ENCODE data around the gene MED31.
"Not testable (repeated sequence)": the region's sequence is repeated elsewhere in the genome, so short reads cannot be mapped to it uniquely, and the experiment has no call there.

The MED31 gene

GRCh38 chr17:6651354-6651918, at the start of gene MED31, which contains the start of gene C17orf100:
Gene MED31 (minus strand): TSS chr17:6651605. CDS start chr17:6651528, 77 bp downstream.
Gene C17orf100 (plus strand): TSS chr17:6651762. CDS start chr17:6651914, 152 bp downstream.
- DNase-seq (ENCODE audit: low read depth), result peak; percentile 94

- no peak for DNase-seq (ENCODE audit: low read depth)
Measured at GRCh38 chr17:6700948-6701307, 49.5 kb upstream of the MED31 start.

- DNase-seq (ENCODE audit: low read depth), result no peak
Measured at GRCh38 chr17:6699997-6700947, 48.9 kb upstream of the MED31 start.

- DNase-seq (ENCODE audit: low read depth), result no peak
Measured at GRCh38 chr17:6698004-6698403, 46.6 kb upstream of the MED31 start.

- no peak for DNase-seq (ENCODE audit: low read depth)
Measured at GRCh38 chr17:6696906-6697305, 45.5 kb upstream of the MED31 start.

GRCh38 chr17:6695565-6695964, 44.2 kb upstream of the MED31 start:
- no peak for DNase-seq (ENCODE audit: low read depth)

- DNase-seq (ENCODE audit: low read depth), result no peak
Measured at GRCh38 chr17:6695051-6695450, 43.6 kb upstream of the MED31 start.

- not testable (repeated sequence) for DNase-seq (ENCODE audit: low read depth)
Measured at GRCh38 chr17:6691958-6692357, 40.6 kb upstream of the MED31 start.

GRCh38 chr17:6691546-6691945, 40.1 kb upstream of the MED31 start:
- DNase-seq (ENCODE audit: low read depth), result no peak

GRCh38 chr17:6690641-6691040, 39.2 kb upstream of the MED31 start:
- no peak for DNase-seq (ENCODE audit: low read depth)

GRCh38 chr17:6688944-6689343, 37.5 kb upstream of the MED31 start:
- DNase-seq (ENCODE audit: low read depth), result no peak

GRCh38 chr17:6686026-6686425, 34.6 kb upstream of the MED31 start:
- DNase-seq (ENCODE audit: low read depth), result no peak

- no peak for DNase-seq (ENCODE audit: low read depth)
Measured at GRCh38 chr17:6684881-6685767, 33.7 kb upstream of the MED31 start.

GRCh38 chr17:6684460-6684783, 33.0 kb upstream of the MED31 start:
- DNase-seq (ENCODE audit: low read depth), result no peak

GRCh38 chr17:6683730-6684459, 32.5 kb upstream of the MED31 start:
- no peak for DNase-seq (ENCODE audit: low read depth)

- DNase-seq (ENCODE audit: low read depth), result no peak
Measured at GRCh38 chr17:6683081-6683684, 31.8 kb upstream of the MED31 start.

- DNase-seq (ENCODE audit: low read depth), result no peak
Measured at GRCh38 chr17:6682339-6682738, 30.9 kb upstream of the MED31 start.

- no peak for DNase-seq (ENCODE audit: low read depth)
Measured at GRCh38 chr17:6681671-6682070, 30.3 kb upstream of the MED31 start.

- DNase-seq (ENCODE audit: low read depth), result no peak
Measured at GRCh38 chr17:6681176-6681575, 29.8 kb upstream of the MED31 start.

- DNase-seq (ENCODE audit: low read depth), result no peak
Measured at GRCh38 chr17:6679241-6679640, 27.8 kb upstream of the MED31 start.

- DNase-seq (ENCODE audit: low read depth), result no peak
Measured at GRCh38 chr17:6677946-6678345, 26.5 kb upstream of the MED31 start.
